GM19467 (cell line): ENCODE results near the gene SSBP4.

Experiments used
- ATAC-seq: cut with Tn5 transposase; IDR thresholded peaks from one replicate; pipeline ENCODE4 v1.9.1; 2021; ENCODE audit warnings: mild to moderate bottlenecking, moderate library complexity; ENCODE audit not compliant: unreplicated experiment

SSBP4 gene

DNA sequence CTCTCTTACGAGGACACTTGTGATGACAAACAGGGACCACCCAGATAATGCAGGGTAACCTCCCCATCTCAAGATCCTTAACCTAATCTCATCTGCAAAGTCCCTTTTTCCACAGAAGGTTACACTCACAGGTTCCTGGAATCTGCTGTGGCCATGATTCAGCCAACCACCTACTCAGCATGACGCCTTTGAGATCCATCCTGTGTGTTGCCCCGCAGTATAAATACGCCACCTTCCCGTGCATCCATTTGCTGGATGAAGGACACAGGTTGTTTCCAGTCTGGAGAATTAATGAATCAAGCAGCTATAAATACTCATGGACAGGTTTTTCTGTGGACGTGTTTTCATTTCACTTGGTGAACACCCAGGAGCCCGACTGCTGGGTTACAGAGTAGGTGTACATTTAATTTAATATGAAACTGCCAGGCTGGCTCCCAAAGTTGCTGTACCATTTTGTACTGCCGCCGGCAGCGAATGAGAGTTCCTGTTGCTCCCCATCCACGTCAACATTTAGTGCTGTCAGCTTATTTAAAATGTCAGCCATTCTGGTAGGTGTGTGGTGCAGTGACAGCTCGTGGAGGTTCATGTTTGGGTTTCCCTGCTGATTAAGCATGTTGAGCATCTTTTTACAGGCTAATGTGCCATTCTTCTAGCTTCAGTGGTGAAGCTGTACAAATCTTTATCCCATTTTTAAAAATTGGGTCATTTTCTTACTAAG lies 62.5 kb downstream of the SSBP4 start:
- no peak for ATAC-seq

DNA sequence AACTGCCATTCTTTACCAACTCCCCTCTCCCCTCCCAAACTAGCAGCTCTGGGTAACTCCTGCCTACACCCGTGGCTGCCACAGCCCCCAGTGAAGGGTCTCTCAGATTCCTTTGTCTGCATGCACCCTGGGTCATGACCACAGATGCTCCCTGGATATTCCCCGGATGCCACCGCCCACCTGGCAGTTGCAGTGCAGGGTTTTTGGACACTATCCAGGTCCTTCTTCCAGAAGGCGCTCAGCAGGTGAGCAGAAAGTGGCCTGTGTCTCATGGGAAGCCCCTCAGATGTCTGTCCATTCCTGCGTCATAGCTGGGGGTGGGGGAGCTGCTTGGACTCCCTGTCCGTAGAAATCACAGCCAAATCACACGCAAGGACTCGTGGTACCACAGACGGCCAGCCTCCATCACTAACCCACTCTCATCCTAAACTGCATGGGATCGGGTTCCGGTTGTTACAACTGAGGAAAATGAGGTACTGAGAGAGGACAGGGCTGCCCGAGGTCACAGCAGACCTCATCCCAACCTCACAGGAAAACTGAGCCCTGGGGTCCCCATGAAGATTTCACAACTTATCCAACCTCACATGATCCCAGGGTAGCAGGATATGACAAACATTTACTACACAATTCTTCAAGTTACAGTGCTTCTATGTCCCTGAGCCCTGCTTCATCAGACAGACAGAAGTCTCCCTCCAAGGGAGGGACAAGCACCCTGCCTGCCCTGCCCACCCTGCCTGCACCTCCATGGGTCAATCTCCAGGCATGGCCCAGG lies 64.1 kb downstream of the SSBP4 start:
- no peak for ATAC-seq
